ENCODE measurements around the gene SDK1.
"Not testable (repeated sequence)": the region's sequence is repeated elsewhere in the genome, so short reads cannot be mapped to it uniquely, and the experiment has no call there.

SDK1 gene

DNA sequence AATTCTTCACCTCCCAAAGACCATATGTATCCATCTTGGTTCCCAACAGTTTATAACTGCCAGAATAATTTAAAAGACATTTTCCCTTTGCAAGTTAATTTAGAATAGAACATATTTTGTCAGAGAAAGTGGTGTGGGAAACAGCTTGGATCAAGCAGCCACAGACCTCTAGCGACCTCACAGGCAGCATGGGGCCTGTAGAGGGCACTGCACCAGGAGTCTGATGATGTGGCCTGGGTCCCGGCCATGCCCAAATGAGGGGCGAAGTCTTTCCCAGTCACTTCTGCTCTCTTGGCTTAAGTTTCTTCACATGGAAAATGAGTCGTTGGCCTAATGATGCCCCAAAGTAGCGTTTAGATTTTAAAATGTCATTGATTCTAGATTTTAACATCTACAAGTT lies 243.2 kb downstream of the SDK1 start:
- no peak for DNase-seq

DNA sequence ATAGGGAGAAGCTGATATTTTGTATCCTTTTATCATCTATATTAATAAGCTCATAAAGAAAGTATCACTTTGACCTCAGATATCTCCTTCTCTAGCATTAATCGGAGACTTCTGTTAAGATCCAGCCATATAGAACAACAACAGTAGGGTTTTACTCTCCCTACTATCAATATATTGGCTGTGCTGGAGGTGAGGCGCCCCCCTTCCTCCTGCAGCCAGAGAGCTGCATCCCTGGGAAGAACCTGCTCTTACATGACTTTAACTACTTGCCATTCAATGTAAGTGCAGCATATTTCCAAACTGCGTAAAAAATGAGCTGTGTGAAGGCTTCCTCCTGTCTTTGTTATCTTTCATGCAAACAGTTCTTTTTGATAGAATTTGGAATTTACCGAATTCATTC lies 247.8 kb downstream of the SDK1 start:
- no peak for DNase-seq

DNA sequence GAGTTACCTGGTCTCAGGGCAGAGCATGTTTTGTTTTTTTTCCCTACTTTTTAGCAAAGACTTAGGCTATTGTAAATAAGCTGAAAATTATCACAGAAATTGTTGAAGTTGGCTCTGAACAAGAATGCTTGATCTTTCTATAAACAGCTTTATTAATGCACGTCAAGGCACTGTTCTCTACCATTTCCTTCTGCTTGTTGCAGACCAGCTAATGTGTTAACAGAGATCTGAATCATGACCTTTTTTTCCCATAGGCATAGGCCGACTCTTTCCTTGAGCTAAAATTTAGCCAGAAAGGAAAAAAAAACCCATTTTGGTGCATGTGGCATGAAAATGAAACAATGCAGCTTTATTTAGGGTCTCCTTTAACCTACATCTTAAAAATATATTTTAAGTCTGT lies 248.5 kb downstream of the SDK1 start:
- DNase-seq = no peak

DNA sequence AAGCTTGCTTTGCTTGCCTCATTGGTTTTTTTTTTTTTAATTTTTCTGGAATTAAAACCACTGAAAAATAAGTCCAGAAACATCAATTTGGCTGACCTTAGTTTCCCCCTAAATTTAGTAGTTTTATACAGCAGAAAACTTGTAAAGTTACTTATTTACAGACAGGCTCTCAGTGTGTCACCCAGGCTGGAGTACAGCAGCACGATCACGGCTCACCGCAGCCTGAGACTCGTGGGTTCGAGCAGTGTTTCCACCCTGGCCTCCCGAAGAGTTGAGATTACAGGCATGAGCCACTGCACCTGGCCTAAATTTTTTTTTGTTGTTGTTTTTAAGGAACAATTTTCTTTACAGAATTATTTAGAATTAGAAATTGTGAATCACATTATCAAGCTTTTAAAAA lies 250.5 kb downstream of the SDK1 start:
- DNase-seq = no peak

DNA sequence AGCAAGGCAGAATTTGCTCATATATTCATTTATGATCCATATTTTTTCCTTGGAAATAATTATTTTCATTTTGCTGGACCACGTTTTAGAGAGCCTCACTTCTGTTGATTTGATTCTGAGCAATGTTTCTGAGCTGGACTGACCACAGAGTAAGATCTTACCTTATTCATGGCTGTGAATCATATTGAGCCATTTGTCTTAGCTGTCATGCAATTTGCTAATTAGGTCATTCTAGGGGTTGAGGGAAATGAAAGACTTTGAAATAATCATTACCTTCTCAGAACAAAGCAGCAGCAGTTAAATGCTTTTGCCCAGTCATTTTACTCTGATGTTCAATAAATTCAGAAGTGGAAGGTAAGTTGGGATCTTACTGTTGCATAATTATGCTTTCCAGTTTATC lies 251.4 kb downstream of the SDK1 start:
- DNase-seq = no peak

DNA sequence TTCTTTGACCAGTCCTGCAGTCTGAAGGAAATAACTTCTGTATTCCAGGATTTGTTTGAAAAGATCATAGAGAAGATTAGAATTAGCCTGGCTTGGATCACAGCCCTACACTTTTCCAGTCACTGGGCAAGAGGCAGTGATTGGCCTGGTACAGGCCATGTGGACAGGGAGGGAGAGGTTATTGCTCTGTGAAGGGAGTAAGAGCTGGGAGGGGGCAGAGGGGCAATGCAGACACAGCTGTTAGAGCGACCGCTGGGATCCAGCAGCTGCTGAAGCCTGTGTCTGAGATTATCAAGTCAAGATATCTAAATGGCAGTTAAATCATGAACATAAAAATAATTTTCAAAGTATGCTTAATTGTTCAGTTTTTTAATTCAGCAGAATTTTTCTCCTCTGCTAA lies 257.3 kb downstream of the SDK1 start:
- DNase-seq = no peak

DNA sequence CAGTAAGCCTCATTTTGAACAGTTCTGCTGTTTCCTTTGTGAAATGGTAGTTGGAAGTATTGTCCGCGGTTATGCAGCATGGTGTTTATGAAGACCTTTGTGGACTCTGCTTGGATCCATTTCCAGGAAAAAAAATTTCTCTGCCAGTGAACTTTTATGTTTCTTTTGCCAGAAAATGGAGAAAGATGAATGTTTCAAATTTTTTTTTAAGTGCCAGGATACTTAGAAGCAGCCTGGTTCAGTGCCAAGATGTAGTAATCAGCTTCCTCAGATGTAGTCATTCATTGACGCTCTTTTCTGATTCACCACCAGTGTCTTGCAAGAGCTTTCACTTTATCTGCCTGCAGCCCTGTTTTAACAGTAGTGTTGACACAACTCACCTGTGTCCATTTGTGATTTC lies 258.2 kb downstream of the SDK1 start:
- no peak for DNase-seq

DNA sequence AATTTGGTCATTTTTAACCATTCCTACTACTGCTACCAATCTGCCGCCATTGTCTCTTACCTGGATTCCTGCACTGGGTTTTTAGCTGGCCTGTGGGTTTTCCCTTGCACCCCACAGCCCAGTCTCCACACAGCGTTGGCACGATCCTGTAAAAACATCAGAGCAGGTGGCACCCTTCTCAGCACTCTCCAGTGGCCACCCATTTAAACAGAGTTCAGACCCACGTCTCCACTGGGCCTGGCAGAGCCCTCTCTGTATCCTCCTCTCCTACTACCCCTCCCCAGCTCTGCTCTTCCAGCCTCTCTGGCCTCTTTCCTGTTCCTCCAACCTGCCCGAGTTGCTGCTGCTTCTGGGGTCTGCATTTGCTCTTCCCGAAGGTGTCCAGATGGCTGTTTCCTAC lies 259.4 kb downstream of the SDK1 start:
- no peak for DNase-seq

DNA sequence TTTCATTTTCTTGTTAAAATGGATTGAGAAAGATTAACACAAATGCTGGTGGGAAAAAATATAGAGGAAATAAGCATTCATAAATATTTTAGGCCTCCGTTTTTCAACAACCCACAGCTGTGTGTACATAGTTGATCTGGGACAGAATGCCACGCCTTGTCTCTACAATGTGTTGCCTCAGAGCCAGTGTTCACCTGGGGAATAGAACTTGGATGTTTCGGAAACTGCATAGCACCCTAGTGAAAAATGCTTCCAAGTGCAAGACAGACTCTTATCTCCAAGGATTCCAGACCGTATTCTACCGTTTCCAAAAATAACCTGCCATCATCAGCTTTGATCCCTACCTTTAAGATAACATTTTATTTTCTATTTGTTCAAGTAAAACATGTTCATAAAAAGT lies 260.9 kb downstream of the SDK1 start:
- no peak for DNase-seq

DNA sequence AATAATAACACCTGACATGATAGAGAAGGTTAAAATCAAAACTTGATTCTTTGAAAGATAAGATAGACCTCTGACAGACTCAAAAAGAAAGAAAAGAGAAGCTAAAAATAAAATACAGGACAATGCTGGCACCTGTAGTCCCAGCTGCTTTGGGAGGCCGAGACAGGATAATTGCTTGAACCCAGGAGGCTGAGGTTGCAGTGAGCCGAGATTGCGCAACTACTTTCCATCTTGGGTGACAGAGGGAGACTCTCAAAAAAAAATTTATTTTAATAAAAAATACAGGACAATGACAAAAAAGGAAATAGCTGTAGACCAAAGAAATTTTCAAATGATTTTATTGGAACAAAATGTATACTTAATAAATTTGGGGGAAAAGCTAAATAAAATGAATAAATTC lies 263.2 kb downstream of the SDK1 start:
- DNase-seq = no peak

DNA sequence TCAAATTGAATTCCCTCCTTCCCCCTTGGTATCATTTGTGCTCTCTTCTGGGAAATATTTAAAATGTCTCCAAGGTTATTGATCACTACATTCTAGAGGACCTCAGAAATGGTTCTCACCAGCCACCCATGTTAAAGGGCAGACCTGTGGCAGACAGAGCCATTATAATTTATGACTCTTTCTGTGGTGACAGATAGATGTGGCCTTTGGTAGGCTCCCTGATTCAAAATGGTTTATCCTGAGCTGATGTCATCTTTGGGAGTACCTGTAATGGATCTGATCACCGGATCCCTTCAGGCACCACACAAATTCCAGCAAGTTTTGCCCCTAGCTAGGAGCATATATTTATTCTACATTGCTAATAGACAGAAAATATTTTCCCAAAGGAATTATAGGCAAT lies 267.5 kb downstream of the SDK1 start:
- no peak for DNase-seq

DNA sequence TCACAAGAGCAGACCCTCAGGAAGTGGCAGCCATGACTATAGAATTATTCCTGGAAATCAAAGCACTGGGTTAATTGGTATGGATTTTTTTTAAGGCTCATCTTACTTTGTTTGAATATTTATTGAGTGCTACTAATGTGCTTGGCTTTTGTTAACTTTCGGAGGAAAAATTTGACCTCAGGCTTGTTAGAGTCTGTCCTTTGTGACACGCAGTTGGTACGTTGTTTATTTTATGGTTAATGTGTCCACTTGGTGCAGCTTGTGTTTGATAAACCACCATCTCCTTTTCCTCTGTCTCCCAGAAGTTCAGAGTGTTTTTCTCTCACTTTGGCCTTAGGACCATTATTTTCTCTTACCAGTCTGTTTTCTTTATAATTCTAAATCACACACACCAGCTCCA lies 268.6 kb downstream of the SDK1 start:
- DNase-seq = no peak

DNA sequence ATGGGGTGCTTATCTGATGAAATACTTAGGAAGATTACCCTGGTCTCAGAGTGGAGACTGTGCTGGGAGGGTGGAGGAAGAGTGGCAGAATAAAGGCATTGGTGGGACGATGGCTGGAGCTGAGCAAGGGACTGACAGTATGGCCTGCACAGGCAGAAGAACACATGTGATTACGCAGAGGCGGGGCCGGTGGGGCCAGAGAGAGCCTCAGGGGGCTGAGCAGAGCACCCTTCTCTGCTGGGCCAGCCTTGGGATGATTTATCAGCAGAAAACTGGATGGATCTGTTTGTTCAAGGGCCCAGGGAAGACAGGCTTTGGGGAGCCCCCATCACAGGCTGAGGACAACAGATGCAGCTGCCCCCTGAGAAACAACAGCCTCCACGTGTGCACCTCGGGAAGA lies 272.1 kb downstream of the SDK1 start:
- DNase-seq = no peak

DNA sequence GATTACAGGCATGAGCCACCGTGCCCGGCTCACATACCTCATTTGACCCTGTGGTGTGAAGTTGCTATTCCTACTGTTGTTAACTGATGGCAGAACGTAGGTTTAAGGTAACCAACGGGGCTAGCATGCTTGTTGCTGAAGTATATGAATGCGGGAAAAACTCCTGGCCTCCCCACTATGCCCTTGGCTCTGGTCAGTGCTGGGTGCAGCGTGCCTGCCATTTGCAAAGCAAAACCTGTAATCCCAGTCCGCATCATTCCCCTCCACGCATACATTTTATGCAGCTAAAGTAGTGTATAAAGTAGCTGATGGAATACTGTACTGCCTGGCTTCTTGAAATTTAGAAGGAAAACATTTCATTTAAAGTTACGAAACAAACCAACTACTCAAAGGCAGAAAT lies 273.3 kb downstream of the SDK1 start:
- DNase-seq = no peak

DNA sequence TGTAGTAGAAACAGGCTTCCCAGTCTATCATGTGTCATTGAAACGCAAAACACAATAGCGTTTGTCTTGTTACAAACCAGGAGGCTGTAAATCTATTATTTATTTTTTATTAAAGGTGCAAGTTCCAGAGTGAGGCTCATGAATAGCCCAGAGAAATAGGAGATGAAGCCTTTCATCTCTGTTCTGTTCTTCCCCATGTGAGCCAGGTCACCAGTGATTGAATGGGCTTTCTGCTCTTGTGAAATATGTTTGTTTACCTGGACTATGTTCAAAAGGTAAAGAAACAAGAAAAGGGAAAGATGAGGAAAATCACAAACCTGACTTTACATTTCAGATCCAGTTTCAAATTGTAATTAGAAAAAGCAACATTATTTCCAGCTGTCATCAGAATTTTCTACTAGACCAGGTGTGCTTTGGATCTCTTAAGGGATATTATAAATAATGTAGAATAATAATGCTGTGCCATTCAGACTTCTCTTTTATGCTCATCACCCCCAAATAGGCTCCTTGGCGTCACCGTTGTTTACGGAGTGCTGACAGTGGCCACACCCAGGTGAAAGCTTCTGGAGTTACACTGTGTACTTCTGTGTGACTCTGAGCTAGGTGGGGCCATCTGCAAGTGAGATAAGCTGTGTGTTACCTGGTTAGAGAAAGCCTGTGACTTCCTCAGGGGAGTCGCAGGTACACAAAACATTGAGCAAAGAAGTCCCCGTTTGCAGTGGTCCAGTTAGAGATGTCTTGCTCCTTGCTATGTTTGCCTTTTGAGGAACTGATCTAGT lies 274.9 kb downstream of the SDK1 start:
- DNase-seq = no peak

DNA sequence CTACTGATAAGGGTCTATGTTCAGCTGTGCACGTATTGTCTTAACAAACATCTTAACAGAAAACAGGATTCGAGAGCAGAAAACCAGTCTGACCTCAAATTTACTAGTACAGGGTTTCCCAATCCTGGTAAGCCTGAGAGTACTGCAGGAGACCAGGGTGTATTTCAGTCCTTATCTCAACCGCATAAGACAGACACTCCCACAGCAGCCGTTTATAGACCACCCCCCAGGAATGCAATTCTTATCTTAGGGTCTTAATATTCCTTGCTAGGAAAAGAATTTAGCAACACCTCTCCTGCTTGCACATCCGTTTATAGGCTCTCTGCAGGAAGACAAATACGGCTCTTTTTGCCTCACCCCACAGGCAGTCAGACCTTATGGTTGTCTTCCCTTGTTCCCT lies 277.3 kb downstream of the SDK1 start:
- no peak for DNase-seq

DNA sequence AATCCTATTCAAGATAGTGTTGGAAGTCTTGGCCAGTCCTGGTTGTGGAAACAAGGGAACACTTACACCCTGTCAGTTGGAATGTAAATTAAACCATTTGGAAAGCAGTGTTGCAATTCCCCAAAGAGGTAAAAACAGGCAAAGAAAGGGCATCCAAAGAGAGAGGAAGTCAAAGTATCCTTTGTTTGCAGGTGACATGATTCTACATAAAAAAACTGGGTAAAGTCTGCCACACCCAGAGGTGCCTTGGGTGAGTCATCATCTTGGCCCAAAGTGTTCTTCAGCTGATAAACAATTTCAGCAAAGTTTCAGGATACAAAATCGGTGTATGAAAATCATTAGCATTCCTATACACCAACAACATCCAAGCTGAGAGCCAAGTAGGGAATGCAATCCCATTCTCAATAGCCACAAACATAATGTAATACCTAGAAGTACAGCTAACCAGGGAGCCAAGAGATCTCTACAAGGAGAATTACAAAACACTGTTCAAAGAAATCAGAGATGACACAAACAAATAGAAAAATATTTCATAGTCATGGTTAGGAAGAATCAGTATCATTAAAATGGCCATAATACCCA lies 278.7 kb downstream of the SDK1 start:
- no peak for DNase-seq

DNA sequence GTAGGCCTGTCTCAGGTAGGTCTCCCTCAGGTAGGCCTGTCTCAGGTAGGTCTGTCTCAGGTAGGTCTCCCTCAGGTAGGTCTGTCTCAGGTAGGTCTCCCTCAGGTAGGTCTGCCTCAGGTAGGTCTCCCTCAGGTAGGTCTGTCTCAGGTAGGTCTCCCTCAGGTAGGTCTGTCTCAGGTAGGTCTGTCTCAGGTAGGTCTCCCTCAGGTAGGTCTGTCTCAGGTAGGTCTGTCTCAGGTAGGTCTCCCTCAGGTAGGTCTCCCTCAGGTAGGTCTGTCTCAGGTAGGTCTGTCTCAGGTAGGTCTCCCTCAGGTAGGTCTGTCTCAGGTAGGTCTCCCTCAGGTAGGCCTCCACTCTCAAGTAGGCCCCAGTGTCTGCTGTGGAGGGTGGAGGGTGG lies 281.1 kb downstream of the SDK1 start:
- not testable (repeated sequence) for DNase-seq

DNA sequence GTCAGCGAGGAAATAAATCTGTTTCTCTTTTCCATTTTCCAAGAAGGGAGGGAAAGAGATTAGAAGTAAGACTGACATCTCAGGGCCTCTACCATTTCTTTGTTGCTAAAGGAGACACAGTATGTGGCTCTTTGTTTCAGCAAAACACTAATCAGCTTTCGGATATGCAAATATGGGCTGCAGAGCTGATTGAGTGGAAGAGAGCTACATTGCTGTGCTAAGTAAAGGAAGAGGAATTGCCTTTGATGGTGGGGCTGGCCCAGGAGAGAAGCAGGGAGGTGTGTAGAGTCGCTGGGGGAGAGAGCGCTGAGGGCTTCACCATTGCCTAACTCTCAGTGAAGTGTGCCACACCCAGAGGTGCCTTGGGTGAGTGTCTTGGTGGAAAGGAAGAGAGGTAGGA lies 284.8 kb downstream of the SDK1 start:
- no peak for DNase-seq

DNA sequence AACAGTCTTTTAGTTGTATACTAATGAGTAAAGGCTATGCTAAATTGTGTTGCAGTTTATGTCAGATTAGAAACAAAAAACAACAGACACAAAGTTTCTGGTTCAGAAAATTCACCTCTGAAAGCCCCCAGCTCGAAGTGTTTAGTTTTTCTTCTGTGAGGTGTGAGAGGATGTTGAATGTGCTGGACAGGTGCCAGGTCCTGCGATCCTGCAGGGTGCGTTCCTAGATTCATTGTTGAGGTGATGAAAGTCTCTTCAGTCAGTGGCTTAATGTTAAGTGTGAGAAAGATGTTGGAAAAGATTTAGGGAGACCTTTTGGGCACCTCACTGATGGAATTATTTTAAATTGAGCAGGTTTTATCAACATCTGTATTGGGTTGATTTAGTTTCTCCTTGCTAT lies 287.3 kb downstream of the SDK1 start:
- no peak for DNase-seq

DNA sequence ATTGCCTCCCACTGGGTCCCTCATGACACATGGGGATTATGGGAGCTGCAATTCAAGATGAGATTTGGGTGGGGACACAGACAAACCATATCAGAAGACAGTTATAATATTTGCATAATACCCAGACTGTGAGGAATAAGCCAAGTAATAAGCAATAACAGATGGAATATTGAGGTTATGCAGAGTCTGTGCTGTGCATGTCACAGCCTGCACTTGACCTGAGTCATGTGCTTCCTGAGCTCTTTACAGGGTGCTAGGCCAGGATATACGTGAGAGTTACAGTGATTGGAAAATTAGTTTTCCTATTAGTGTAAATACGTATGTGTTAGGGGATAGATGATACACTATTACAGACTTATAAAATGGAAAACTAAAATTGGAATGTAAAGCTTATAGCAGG lies 288.7 kb downstream of the SDK1 start:
- DNase-seq = no peak

DNA sequence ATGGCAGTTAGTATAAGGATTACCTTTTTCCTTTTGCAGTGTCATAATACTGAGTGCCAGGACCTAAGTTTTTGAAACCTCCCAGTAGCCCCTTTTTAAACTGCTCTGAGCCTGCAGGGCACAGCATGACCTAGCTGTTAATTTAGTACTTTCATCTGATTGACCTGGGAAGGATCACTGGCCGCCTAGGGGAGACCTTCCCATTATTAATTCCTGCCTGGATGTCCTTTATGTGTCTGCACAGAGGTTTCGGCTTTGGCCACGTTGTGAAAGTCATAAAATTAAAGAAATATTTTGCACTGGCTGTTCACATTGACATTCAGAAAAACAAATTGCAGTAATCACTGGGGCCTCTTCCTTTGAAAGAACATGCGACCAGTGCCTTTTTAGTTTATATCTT lies 290.2 kb downstream of the SDK1 start:
- no peak for DNase-seq

DNA sequence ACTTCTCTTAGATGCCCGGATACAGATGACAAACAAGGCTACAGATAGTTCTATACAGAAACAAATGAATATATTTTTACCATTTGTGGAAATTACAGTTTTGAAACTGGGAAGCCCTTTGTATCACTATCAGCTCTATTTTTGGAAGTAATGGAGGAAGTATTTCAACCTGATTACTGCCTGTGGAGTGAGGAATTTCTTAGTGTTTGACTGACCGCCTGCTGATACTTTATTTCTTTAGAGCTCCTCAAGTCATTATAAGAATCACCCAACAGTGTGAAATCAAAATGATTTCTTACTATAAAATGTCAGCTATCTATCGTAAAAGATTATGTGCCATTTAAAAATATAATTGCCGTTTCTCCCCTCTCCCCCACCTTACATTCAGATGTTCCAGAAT lies 290.9 kb downstream of the SDK1 start:
- DNase-seq = no peak

DNA sequence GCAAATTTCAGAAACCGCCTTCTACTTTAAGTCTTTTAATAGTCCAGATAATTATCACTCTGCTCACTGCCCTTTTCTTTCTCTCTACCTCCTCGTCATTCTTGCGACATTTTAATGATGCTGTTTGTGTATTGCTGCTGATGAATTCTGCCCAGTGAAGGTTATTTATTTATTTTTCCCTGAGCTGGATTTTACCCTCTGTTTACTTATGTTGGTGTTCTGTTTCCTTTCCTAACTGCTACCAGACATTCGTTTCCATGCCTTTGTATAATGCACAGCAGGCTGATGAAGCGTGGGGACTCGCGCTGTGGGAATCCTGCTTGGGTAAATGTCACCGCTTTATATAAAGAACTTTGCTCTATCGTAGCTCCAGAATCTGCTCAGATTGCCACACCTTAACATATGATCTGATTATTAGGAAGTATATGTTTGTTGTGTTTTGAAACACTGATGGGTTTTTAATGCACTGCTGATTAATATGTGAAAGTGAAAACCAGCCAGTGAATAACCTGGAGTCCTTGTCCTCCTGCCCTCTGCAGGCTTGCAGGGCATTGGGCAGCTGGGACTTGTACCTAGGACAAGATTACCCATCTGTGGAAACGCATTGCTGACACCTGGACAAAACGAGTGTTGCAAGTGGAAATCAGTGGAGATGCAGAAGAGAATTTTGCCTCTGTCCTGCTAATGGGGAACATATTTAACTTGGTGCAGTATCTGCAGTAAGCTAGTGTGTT lies 291.5 kb downstream of the SDK1 start:
- no peak for DNase-seq

All from C1 segment of cervical spinal cord (tissue), 14 donors.